GM12874 (cell line): ENCODE measurements around the gene ATF7IP.
A peak's percentile ranks its signal among the peaks of the same experiment; 100 is the strongest.

Experiments used
- TF ChIP-seq, protein P1 (sequence below): IDR thresholded peaks from 2 replicates; pipeline ENCODE4 v1.5.1; 2011; ENCODE audit warnings: low read depth, mild to moderate bottlenecking, control low read depth, low read length, moderate library complexity; ENCODE audit not compliant: insufficient read depth

ATF7IP gene

DNA sequence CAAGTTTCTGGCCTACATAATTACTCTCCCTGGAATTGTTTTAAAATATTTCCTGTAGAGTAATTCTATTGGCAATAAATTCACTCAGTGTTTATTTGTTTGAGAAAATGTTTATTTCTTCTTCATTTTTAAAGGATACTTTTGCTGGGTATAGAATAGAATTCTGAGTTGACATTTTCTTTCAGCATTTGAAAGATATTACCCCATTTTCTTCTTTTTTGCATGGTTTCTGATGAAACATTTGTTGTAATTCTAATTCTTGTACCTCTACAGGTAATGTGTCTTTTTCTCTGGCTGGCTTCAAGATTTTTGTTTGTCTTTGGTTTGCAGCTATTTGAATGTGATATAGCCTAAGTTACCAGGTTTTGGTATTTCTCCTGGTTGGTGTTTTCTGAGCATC lies 25.1 kb upstream of the ATF7IP start:
- TF ChIP-seq, protein P1, sequence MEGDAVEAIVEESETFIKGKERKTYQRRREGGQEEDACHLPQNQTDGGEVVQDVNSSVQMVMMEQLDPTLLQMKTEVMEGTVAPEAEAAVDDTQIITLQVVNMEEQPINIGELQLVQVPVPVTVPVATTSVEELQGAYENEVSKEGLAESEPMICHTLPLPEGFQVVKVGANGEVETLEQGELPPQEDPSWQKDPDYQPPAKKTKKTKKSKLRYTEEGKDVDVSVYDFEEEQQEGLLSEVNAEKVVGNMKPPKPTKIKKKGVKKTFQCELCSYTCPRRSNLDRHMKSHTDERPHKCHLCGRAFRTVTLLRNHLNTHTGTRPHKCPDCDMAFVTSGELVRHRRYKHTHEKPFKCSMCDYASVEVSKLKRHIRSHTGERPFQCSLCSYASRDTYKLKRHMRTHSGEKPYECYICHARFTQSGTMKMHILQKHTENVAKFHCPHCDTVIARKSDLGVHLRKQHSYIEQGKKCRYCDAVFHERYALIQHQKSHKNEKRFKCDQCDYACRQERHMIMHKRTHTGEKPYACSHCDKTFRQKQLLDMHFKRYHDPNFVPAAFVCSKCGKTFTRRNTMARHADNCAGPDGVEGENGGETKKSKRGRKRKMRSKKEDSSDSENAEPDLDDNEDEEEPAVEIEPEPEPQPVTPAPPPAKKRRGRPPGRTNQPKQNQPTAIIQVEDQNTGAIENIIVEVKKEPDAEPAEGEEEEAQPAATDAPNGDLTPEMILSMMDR: no peak

GRCh38 chr12:14356147-14356546 lies 9.3 kb upstream of the ATF7IP start:
- TF ChIP-seq, protein P1: no peak

DNA sequence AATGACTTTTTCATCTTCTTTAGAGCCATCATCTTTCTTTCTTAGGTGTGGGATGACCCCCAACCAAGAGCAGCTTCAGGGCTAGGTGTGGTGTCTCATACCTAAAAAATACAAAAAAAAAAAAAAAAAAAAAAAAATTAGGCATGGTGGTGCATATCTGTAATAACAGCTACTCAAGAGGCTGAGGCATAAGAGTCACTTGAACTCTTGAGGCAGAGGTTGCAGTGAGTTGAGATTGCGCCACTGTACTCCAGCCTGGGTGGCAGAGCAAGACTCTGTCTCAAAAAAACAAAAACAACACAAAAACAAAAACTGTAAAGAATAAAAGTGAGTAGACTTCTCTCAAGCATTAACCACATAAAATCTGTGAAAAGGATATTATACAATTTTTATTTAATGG lies 8.0 kb upstream of the ATF7IP start:
- TF ChIP-seq, protein P1: no peak

DNA sequence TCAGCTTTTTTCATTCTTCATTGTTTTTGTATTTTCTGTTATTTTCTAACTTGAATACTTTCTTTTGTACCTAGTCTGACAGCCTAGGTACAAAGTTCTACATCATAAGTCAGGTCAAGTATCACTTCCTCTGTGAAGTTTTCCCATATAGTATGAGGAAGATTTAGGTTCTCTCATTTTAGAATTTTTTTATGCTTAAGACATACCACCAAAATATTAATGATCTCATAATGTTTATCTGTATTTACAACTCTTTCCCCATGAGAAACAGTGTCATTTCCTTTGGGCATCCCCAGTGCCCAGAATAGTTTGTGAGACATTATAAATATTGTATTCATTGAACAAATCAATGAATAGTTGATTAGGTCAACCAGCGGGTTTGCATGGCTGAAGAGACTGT lies 3.1 kb upstream of the ATF7IP start:
- TF ChIP-seq, protein P1: no peak

GRCh38 chr12:14364583-14365271 lies 755 bp upstream of the ATF7IP start:
- TF ChIP-seq, protein P1: no peak

GRCh38 chr12:14366209-14367039 lies 942 bp downstream of the ATF7IP start:
- TF ChIP-seq, protein P1: peak; percentile 21; the same call in 1 of the 2 replicates

DNA sequence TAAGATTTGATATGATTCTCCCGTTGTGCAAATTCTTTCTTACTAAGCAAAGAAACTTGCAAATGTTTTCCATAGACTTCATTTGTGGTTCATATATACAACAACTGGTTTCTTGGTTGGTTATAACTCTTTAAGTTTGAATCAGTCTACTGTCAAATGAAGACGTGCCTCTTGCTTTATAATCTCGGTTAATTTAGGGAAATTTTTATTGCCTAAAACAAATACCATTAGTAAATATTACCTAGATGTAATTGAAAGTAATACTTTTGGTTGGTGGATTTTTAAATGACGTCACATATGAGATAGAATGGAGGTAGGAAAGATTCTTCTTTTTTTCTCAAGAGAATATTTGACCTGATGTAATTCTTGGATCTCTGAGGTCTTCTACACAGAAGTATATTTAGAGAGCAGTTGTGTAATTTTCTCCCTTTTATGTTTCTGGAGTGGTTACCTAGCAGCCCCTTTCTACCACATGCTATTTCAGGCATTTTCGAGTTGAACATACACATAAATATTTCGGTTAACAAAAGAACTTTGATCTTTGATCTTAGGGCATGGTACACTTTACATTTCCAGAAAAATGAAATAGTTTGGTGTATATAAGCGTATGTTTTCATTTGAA lies 1.7 kb downstream of the ATF7IP start:
- TF ChIP-seq, protein P1: no peak
